SKM-1 (cell line): ENCODE data around the gene NBPF15.
"Not testable (repeated sequence)": the region's sequence is repeated elsewhere in the genome, so short reads cannot be mapped to it uniquely, and the experiment has no call there.

Experiments
- DNase-seq: peaks from one replicate; lab custom pipeline; 2025; ENCODE audit not compliant: unreplicated experiment; lab: John Stamatoyannopoulos, UW

The NBPF15 gene, protein sequence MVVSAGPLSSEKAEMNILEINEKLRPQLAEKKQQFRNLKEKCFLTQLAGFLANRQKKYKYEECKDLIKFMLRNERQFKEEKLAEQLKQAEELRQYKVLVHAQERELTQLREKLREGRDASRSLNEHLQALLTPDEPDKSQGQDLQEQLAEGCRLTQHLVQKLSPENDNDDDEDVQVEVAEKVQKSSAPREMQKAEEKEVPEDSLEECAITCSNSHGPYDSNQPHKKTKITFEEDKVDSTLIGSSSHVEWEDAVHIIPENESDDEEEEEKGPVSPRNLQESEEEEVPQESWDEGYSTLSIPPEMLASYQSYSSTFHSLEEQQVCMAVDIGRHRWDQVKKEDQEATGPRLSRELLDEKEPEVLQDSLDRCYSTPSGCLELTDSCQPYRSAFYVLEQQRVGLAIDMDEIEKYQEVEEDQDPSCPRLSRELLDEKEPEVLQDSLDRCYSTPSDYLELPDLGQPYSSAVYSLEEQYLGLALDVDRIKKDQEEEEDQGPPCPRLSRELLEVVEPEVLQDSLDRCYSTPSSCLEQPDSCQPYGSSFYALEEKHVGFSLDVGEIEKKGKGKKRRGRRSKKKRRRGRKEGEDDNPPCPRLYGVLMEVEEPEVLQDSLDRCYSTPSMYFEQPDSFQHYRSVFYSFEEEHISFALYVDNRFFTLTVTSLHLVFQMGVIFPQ

DNA sequence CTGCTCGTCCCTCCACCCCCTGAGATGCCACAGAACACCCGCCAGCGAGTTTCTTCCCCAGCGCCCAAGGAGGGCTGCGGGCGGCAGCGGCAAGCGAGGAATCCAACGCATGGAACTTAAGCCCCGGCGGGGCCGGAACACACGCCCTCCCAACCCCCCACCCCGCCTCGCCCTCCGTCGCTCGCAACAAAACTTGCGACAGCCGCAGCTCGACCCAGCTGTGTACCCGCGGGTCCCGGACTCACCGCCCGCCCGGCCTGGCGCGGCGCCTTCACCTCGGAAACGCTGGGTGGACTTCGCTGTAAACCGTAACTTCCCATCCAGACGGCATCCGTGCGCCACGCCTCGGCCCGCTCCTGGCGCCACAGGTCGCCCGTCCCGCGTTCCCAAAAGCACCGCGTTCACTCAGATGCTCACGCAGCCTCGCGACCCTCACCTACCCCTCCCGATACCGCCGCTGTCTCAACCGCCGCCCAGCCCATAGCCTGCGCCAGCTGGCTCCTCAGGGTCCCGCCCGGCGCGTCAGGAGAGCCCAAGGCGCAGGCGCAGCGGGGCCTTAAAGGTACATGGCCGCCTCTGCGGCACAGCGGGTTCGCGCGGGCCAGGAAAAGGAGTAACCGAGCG lies at the start of gene NBPF15:
Gene NBPF15, minus strand, starts transcription at position 534 of the 624 bp plus-strand sequence. CDS start 21,666 bp downstream, outside the sequence.
- DNase-seq, result not testable (repeated sequence)

DNA sequence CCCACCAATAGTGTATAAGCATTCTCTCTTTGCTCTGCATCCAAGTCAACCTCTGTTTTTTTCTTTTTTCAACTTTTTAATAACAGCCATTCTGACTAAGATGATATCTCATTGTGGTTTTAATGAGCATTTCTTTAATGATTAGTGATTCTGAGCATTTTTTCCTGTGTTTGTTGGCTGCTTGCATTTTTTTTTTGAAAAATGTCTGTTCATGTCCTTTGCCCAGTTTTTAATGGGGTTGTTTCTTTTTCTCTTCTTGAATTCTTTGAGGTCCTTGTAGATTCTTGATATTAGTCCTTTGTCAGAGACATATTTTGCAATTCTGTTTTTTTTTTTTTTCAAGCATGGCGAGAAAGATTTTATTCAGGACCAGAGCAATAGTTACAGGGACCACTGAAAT lies 35.0 kb upstream of the NBPF15 start:
- not testable (repeated sequence) for DNase-seq

DNA sequence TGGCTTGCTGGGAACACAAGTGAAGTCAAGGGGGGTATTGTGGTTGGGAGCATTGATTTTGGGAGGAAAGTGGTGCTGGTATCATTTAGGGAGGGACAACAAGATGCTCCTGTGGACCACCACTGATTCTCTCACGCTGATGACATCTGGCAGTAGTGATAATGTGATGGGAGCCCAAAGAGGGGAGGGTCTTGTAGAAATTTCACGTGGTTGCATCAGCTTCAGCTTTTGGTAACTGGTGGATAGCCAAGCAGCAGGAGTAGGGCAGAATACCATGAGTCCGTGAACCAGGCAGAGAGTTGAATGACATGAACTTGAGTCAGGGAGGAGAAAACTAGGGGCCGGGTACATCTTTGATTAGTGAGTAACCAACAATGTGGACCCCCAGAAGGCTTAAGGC lies 32.7 kb upstream of the NBPF15 start:
- DNase-seq, result not testable (repeated sequence)

DNA sequence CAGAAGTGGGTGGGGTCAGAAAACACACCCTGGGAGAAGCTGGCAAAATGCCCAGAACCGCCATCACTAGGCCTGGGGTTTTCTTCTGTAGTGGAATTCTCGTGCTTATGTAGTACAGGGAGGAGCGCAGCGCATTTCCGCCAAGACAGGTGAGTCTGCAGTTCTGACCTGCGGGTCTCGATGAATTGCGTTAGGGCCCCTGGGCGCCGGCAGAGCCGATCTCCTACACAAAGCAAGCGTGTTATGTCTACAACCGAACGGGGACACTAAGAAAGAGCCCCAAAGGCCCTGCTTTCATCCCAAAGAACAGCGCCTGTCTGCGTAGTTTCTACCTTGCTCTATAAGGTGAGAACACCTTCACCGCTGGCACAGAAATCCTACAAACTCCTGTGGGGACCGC lies 28.9 kb upstream of the NBPF15 start:
- not testable (repeated sequence) for DNase-seq

DNA sequence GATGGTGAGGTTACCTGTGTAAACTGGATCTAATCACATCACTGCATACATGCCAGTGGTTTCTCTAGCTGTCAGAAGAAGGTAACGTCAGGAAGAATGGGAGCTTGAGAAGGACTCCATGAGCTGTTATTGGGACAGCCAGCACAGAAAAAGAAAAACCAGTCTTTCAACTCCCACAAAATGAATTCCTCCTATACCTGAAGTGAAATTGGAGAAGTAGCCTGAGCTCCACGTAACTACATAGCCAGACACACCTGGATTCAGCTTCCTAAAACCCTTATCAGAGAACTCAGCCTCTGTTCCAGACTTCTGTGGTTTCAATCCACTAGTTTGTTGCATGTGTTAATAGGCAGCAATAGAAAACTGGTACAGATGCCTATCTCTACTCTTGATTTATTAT lies 25.5 kb upstream of the NBPF15 start:
- not testable (repeated sequence) for DNase-seq

DNA sequence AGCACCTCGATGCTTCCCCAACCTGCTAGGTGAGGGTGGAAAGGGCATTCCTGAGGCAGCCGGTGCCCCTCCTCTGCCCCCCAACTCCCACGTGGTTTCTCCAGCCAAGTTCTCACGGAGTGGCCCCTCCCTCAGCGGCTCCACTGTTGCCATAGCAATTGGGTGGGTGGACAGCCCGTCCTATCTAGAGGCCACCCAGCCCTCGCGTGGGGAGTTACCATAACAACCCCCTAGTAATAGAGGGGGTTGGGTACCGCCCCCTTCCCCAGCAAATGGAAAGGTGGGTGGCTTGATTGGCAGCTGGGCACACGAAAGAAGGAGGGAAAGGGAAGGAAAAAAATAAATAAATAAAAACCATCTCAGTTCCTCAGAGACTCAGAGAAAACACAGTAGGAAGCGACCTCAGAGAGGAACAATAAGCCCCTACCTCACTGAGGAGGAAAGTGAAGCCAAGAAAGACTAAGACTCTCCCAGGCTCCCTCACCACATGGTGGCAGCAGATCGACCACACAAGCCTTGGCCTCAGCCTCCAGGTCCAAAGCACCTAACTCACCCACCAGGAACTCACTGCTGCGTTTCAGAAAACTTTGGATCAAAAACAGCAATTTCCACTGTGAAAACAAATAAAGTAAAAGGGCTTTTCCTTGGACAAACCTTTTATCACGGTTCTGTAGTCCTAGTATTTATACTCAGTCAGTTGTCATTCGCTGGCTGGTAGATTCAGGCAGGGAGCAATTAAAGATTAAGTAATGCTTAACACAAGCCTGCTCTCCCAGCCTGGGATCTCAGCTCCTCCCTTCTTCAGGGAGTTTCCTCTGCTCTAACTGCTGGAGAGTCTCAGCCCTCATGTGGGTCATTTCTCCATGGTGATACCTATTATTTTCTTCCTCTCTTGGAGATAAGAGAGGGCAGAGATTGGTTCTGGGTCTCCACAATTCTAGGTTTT lies 23.9 kb upstream of the NBPF15 start:
- DNase-seq, result not testable (repeated sequence)

DNA sequence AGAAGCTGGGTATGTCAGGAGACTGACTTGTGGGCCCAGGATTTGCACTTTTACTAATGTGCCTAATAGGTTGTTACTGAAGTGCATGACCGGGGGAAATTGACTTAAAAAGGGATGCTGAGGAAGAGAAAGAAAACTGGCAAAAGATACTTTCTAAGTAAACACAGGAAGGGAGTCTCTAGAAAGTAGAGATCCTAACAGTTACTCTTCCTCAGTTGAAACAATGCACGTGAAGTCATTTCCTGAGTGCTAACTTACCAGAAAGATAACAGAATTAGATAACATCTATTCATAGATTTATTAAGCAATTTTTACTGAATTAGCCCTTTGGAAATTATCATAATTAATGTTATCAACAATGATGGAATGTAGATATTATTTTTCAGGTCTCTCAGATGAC lies 12.4 kb upstream of the NBPF15 start:
- not testable (repeated sequence) for DNase-seq

DNA sequence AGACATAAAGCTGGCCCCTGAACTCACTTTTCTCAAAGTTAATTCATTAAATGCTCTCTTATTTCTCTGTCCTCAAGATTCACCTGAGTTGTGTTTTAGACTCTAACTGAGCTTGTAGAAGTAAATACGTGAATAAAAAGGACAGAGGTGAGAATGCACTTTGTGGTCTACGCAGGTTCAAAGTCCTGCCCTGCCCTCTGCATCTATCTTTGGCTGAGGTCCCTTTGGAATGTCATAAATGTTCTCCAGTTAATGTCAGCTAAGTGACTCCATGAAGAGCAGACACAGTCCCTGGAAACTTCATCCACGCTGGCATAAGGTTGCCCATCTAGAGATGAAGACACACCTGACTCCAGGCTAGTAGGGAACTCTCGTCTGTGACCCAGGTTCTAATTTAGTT lies 10.0 kb upstream of the NBPF15 start:
- DNase-seq, result not testable (repeated sequence)

DNA sequence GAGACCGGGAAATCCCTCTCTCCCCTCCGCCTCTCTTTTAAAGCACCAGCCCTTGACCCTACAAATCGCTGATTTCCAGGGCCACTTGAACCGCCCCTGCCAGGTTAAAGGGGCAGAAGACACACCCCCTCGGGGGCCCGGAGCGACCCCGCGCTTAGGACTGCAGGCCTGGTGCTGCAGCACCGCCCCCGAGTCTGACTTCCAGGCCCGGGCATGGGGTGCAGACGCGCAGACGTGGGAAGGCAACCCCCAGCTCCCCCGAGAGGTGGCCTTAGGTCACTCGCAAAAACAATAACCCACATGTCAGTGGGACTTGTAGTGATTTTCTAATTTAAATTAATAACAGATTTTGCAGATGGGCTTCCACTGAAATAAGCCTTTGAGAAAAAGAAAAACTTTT lies 309 bp upstream of the NBPF15 start:
- DNase-seq, result not testable (repeated sequence)

DNA sequence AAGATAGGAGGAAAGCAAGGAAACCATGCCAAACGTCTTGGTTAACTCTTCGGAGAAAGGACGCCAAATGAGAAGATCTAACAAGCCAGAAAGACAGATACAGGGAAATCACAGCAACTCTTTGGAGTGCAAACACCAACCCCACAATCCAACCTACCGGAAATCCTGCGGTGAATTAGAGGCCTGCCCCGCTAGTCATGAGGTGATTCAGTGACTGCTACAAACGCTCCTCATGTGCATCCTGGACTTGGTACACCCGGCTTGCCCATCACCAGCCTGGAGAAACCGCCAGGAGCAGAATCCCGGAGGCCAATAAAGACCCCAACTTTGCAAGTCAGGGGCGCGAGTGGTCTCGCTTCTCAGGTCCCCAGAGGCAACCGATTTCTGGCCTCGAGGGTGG lies 783 bp downstream of the NBPF15 start:
- not testable (repeated sequence) for DNase-seq

DNA sequence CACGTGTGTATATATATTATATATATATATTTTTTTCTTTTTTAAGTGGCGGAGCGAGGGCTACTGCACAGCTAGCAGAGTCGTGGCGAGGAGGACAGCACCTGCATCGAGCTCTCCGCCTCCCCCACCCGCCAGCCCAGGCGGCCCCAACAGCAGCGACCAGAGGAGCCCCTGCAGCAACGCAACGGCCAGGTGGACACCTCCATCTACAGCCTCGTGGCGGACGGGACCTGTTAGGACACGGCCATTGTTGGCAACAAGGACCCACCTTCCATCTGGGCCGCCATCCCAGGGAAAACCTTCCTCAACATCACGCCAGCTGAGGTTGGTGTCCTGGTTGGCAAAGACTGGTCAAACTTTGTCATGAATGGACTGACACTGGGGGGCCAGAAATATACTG lies 19.1 kb downstream of the NBPF15 start:
- DNase-seq, result not testable (repeated sequence)

DNA sequence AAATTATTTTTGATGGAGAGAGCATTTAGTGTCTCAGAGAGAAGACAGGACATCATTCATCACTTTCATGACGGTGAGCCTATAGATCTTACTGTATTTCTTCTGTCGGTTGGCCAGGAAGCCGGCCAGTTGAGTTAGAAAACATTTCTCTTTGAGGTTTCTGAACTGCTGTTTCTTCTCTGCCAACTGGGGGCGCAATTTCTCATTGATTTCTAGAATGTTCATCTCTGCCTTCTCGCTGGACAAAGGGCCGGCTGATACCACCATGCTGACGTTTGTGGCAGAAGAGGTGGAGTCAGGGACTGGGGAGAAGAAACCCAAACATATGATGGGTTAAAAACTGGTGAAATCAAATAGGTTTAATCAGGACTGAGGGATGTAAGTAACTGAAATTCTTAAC lies 21.7 kb downstream of the NBPF15 start:
- DNase-seq, result not testable (repeated sequence)

DNA sequence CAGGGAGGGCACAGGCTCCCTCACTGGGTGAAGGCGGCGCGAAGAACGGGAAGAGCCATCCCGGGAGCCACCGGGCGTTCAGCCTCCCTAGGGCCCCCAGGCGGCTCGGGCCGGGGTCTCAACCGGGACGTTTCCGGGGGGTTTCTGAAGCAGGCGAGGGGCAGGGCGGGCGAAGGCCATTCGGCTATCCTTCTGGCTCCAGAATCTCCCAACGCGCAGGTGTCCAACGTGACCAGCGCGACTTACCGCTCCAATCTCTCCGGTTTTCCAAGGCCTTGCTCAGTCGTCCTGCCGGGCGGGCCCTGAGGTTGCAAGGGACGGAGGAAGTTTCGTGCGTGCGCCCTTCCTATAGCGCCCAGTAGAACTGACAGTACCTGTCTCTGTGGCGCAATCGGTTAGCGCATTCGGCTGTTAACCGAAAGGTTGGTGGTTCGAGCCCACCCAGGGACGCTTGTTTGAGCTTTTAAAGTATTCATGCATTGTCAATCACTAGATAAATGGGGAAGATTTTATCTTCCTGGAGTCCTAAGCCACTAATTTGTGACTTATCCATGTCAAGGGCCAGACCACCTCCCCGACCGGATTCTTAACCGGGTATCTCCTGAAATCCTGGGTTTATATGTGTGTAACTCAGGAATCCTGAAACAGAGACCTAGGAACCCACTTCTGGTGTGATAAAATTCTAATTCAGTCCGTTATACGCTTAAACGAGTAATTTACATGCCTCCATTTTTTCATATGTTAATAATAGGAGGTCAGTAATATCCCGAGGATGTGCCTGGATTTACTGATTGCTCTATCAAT lies 42.4 kb downstream of the NBPF15 start:
- DNase-seq, result not testable (repeated sequence)

DNA sequence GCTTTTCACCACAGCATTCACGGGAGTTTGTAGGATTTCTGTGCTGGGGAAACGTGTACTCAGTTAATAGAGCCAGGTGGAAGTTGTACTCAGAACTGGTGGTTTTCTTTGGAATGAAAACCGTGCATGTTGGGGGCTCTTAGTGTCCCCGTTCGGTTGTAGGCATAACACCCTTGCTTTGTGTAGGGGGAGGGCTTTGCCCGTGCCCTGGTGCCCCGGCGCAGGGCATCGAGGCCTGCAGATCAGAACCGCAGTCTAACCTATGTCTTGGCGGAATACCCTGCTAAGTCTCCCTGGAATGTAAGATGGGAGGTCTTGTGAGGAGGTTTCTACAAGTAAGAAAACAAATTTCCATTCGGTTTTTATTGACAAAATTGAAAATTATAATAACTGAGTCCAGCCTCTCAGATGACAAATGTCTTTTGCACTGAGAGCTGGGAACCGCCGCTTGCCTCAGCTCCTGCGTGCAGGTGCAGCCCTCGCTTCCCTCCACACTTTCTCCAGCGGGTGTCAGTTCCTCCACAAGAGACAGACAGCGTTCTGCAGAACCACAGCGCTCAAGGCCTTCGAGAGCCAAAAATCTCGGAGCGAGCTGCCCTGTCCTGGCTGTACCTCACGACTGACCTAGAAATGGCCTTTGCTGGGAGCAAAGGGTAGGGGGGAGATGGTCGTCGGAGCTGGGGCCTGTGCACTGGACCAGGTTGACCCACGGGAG lies 47.9 kb downstream of the NBPF15 start:
- not testable (repeated sequence) for DNase-seq

DNA sequence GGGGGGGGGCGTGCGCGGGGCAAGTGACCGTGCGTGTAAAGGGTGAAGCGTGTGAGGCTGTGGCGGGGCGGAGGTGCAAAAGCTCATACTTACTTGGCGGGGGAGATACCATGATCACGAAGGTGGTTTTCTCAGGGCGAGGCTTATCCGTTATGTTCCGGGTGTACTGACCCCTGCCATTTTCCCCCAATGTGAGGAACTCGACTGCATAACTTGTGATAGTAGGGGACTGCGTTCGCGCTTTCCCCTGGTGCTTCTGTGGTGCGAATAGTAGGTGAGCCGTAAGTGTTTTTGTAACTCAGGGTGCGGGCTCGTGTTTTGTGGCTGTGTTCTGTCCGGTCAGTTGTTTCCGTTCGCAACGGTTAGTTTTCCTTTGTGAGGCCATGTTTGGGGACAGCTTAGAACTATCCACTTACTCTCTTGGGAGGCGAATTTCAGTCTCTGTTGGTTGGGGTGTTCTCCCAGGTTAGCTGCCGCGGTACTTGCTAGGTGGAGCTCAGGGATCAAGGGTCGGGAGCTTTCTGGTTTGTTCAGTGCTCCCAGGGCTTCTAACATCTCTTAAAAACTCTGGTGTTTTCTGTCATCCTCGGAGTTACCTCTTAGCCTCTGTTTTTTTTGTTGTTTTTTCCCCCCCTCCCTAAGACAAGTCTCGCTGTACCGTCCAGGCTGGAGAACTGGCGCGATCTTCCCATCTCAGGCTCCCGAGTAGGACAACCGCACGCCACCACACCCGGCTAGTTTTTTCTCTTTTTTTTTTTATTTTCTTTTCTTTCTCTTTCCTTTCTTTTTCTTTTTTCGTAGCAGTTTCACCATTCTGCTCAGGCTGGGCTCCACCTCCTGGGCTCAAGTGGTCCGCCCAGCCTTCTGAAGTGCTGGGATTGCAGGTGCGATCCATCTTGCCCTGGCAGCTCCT lies 48.7 kb downstream of the NBPF15 start:
- DNase-seq, result not testable (repeated sequence)

DNA sequence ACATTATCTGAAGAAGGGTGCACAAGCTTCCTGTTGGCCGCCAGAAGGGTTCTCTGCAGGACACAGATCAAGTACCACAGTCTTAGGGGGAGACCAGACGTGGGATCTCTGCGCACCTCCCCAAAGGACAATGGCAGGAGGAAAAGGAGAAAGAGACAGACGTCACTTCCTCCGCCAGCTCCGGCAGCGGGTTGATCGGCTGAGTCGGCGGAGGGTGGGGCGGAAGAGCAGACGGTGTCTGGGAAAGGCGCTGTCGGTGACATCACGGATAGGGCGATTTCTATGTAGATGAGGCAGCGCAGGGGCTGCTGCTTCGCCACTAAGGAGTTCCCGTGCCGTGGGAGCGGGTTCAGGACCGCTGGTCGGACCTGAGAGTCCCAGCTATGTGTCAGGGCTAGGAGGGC lies 49.4 kb downstream of the NBPF15 start:
- not testable (repeated sequence) for DNase-seq

DNA sequence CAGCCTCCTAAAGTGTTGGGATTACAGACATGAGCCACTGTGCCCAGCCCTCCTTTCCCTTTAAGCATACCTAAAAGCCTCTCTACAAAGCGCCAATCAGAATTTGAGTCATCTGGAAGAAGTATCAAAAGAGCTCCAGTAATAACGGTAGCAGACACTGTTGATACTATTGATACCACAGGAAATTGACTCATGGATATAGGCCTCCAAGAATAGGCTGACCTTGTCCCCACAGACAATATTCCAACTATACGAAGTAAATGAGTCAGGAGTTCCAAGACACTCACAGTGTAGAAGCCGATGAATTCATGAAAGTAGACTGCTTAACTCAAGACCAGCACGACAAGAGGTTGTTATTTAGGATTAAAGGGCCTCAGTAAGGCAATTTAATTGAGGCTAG lies 58.7 kb downstream of the NBPF15 start:
- not testable (repeated sequence) for DNase-seq

DNA sequence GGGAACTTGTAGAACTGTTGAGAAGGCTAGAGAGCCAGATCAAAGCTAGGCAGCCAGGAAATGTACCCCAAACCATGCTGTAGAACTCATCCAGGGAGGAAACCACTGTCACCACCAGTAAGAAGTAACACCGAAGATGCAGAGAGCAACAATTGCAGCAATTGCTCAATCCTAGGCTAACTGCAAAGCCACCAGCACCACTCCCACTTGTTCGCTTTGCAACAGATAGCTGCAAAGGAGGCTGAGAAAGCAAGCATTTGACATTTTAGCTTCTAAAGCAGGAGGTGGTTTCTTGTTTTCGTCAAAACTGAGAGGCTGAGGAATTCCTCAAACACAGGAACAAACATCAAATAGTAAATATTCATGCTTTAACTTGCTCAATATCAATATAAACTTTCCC lies 89.8 kb downstream of the NBPF15 start:
- DNase-seq, result not testable (repeated sequence)
